ENCODE results near the gene BCAN. TPM values are rescaled to one million over a fixed set of nuclear protein-coding genes. Genes with fewer than 3 reads are reported as not detected.

BCAN gene
- total RNA-seq, 3 donors from 2014 or later (not counting 1 experiment from before 2014, with no cell fraction given): 0.18 to 0.25 (median 0.19) TPM

- Histone ChIP-seq H3K27ac (ENCODE audit: low read length) (no peak overlapping the region), H3K36me3 (ENCODE audit: control insufficient read depth, insufficient read depth, low read length) (no peaks in the 10 kb centered on the region), H3K9me3 (ENCODE audit: control insufficient read depth, insufficient read depth, low read length) (no peaks in the 10 kb centered on the region), H3K27me3 (ENCODE audit: control insufficient read depth, insufficient read depth, low read length) (peaks cover 26% of the 10 kb centered on the region), H3K4me3 (ENCODE audit: low read length) (no peak overlapping the region), H3K4me1 (ENCODE audit: control insufficient read depth, insufficient read depth, low read length) (peaks cover 31% of the 10 kb centered on the region)
- Mint-ChIP-seq H3K27me3 (ENCODE audit: low read depth in 2 of 2) (peaks cover 16 to 23% of the 10 kb centered on the region in 2 donors), H3K27ac (peak overlapping the region in 1 of 2 donors; percentile 4), H3K9me3 (no peaks in the 10 kb centered on the region), H3K36me3 (no peaks in the 10 kb centered on the region), H3K4me3 (peak overlapping the region; percentile 86), H3K4me1 (peaks cover 18 to 33% of the 10 kb centered on the region in 2 donors)
- 69% methylated on average over 7 of the region's 8 CpGs for WGBS (ENCODE audit: insufficient coverage)
- no peak for TF ChIP-seq CTCF (IDR thresholded peaks at IDR 0.05)
- no peak for DNase-seq
- no peak for ATAC-seq
- intact Hi-C loops (cut with micrococcal nuclease): loop anchor here (2.0 kb wide), 1 partner anchor 15 kb away; no protein-coding TSS in a partner anchor
These were observed 65.7 kb downstream of the BCAN start for GRCh38 chr1:156707417-156708217.

- H3K27me3 ChIP-seq (ENCODE audit: control insufficient read depth, insufficient read depth, low read length): peaks cover 21% of the 10 kb centered on the region
- H3K27ac Mint-ChIP-seq: peak overlapping the region in 1 of 2 donors; percentile 4
- no peaks in the 10 kb centered on the region for H3K36me3 ChIP-seq (ENCODE audit: control insufficient read depth, insufficient read depth, low read length)
- H3K4me1 Mint-ChIP-seq: peaks cover 18 to 33% of the 10 kb centered on the region in 2 donors
- H3K27ac ChIP-seq (ENCODE audit: low read length): no peak overlapping the region
- peaks cover 10 to 20% of the 10 kb centered on the region in 2 donors for H3K27me3 Mint-ChIP-seq (ENCODE audit: low read depth in 2 of 2)
- no peak overlapping the region for H3K4me3 Mint-ChIP-seq
- intact Hi-C loops (cut with micrococcal nuclease): no loop called here
- H3K9me3 ChIP-seq (ENCODE audit: control insufficient read depth, insufficient read depth, low read length): no peaks in the 10 kb centered on the region
- no peak for TF ChIP-seq CTCF (IDR thresholded peaks at IDR 0.05)
- no peaks in the 10 kb centered on the region for H3K9me3 Mint-ChIP-seq
- no peak for ATAC-seq
- H3K36me3 Mint-ChIP-seq: no peaks in the 10 kb centered on the region
- 61% methylated on average over 4 of the region's 4 CpGs for WGBS (ENCODE audit: insufficient coverage)
- no peak overlapping the region for H3K4me3 ChIP-seq (ENCODE audit: low read length)
- no peak for DNase-seq
- H3K4me1 ChIP-seq (ENCODE audit: control insufficient read depth, insufficient read depth, low read length): peaks cover 31% of the 10 kb centered on the region
These were observed 66.3 kb downstream of the BCAN start for GRCh38 chr1:156708218-156708661.

- DNase-seq: no peak
- Histone ChIP-seq H3K36me3 (ENCODE audit: control insufficient read depth, insufficient read depth, low read length) (no peaks in the 10 kb centered on the region), H3K27me3 (ENCODE audit: control insufficient read depth, insufficient read depth, low read length) (peaks cover 14% of the 10 kb centered on the region), H3K27ac (ENCODE audit: low read length) (no peak overlapping the region), H3K4me1 (ENCODE audit: control insufficient read depth, insufficient read depth, low read length) (peaks cover 31% of the 10 kb centered on the region), H3K9me3 (ENCODE audit: control insufficient read depth, insufficient read depth, low read length) (no peaks in the 10 kb centered on the region), H3K4me3 (ENCODE audit: low read length) (no peak overlapping the region)
- Mint-ChIP-seq H3K4me1 (peaks cover 18 to 33% of the 10 kb centered on the region in 2 donors), H3K9me3 (no peaks in the 10 kb centered on the region), H3K27ac (peak overlapping the region in 1 of 2 donors; percentile 4), H3K36me3 (no peaks in the 10 kb centered on the region), H3K27me3 (ENCODE audit: low read depth in 2 of 2) (peaks cover 7 to 12% of the 10 kb centered on the region in 2 donors), H3K4me3 (no peak overlapping the region)
- 92% methylated on average over 3 of the region's 4 CpGs for WGBS (ENCODE audit: insufficient coverage)
- no peak for ATAC-seq
- TF ChIP-seq CTCF (IDR thresholded peaks at IDR 0.05): no peak
- intact Hi-C loops (cut with micrococcal nuclease): no loop called here
These were observed 67.1 kb downstream of the BCAN start for GRCh38 chr1:156709031-156709430.

Other genes with a start within 250 kb of the BCAN start
- gene MEF2D, start 141.3 kb upstream of the BCAN start, total RNA-seq: 100 to 1,000 TPM; 232 to 298 (median 284) TPM
- gene IQGAP3, start 69.6 kb upstream of the BCAN start, total RNA-seq: under 1 TPM; 0.08 to 0.21 (median 0.14) TPM
- 1 to 10 TPM; 3.3 to 4.1 (median 4.0) TPM for gene TTC24, start 62.4 kb upstream of the BCAN start, total RNA-seq
- 10 to 100 TPM; 32.6 to 52.5 (median 36.6) TPM for gene NAXE, start 50.3 kb upstream of the BCAN start, total RNA-seq
- 10 to 100 TPM; 19.3 to 27.3 (median 22.1) TPM for gene GPATCH4, start 40.6 kb upstream of the BCAN start, total RNA-seq
- gene HAPLN2, start 22.7 kb upstream of the BCAN start, total RNA-seq: not detected
- not detected for gene NES, start 35.3 kb downstream of the BCAN start, total RNA-seq
- gene CRABP2, start 63.5 kb downstream of the BCAN start, total RNA-seq: 1 to 10 TPM; 3.0 to 3.8 (median 3.0) TPM
- gene METTL25B, start 86.4 kb downstream of the BCAN start, total RNA-seq: 10 to 100 TPM; 23.5 to 25.3 (median 23.8) TPM
- gene ISG20L2, start 86.6 kb downstream of the BCAN start, total RNA-seq: 10 to 100 TPM; 60.3 to 71.9 (median 68.7) TPM
- 10 to 100 TPM; 15.9 to 19.7 (median 18.7) TPM for gene MRPL24, start 99.0 kb downstream of the BCAN start, total RNA-seq
- gene HDGF, start 109.6 kb downstream of the BCAN start, total RNA-seq: 100 to 1,000 TPM in 1 of 3 donors, 10 to 100 TPM in 2; 95.3 to 110 (median 96.6) TPM
- 10 to 100 TPM; 66.5 to 92.4 (median 69.1) TPM for gene PRCC, start 125.4 kb downstream of the BCAN start, total RNA-seq
- gene SH2D2A, start 174.7 kb downstream of the BCAN start, total RNA-seq: 100 to 1,000 TPM; 155 to 324 (median 312) TPM
- under 1 TPM; 0.10 to 0.18 (median 0.14) TPM for gene INSRR, start 217.0 kb downstream of the BCAN start, total RNA-seq
- gene NTRK1, start 218.7 kb downstream of the BCAN start, total RNA-seq: 10 to 100 TPM in 1 of 3 donors, 1 to 10 TPM in 2; 1.7 to 16.7 (median 2.4) TPM

Measured in natural killer cell (primary cell).